Peyer's patch (tissue), 4 donors: ENCODE data around the gene MESP2.

ENCODE experiments used
- POLR2A ChIP-seq, 2 donors: fragments of 450-650 bp; IDR thresholded peaks; one replicate each; pipeline ENCODE4 v1.5.1; 2017; ENCODE audit warnings: antibody characterized with exemption in 2 of 2, mild to moderate bottlenecking in 2 of 2, moderate library complexity in 2 of 2
- TF ChIP-seq, protein P1 (sequence below), 6 experiments: fragments of 450-650 bp in 4 of 6; fragments of 200-600 bp in 2 of 6; sonication (generic) in 1 of 6; IDR thresholded peaks; one replicate each; pipeline ENCODE4 v1.5.1; 2017 to 2019; ENCODE audit warnings: antibody characterized with exemption in 6 of 6, mild to moderate bottlenecking in 3 of 6, moderate library complexity in 1 of 6

DNA sequence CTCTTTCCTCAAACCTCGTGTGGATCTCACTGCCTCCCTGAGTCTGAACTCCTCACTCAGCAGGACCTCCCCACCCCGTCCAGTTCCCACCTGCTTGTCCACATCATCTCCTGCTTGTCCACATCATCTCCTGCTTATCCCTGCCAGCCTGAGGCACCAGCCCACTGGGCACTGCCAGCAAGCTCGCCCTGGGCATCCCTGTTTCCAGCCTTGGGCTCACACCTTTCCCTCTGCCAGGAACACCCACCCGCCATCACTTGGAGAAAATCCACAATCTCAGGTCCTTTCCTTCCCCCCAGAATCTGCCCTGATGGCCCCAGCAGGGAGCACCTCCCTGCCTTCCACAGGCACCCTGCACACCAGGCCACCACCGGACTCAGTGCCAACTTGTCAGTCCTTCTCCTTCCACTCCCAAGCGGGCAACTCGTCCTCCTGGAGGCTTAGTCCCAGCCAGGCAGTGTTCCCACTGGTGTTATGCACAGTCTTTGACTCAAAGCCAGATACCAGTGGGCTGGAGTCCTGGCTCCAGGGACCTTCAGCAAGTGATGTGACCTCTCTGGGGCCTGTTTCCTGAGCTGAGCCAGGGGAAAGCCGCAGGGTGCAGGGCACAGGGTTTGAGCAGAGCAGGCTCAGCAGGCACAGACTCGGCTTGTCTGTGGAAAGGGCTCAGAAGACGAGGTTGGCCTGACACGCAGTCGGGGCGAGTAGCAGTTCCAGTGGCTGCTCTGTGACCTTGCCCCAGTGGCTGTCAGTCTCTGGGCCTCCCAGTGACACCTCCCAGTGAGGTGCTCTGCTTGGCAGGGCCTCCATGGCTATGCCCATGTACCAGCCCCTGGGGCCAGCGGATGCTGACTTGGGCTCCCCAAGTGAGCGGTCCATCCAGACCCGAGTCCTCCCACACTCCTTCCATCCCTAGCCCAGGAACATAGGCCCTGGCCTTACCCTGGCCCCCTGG, 9.5 kb upstream of the MESP2 start:
- TF ChIP-seq, protein P1, sequence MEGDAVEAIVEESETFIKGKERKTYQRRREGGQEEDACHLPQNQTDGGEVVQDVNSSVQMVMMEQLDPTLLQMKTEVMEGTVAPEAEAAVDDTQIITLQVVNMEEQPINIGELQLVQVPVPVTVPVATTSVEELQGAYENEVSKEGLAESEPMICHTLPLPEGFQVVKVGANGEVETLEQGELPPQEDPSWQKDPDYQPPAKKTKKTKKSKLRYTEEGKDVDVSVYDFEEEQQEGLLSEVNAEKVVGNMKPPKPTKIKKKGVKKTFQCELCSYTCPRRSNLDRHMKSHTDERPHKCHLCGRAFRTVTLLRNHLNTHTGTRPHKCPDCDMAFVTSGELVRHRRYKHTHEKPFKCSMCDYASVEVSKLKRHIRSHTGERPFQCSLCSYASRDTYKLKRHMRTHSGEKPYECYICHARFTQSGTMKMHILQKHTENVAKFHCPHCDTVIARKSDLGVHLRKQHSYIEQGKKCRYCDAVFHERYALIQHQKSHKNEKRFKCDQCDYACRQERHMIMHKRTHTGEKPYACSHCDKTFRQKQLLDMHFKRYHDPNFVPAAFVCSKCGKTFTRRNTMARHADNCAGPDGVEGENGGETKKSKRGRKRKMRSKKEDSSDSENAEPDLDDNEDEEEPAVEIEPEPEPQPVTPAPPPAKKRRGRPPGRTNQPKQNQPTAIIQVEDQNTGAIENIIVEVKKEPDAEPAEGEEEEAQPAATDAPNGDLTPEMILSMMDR (IDR thresholded peaks at IDR 0.05): no peak
- TF ChIP-seq POLR2A (IDR thresholded peaks at IDR 0.05): no peak
